ENCODE measurements around the gene KCNAB2.

- TF ChIP-seq ZNF565 (CRISPR knock-in tag; conservative IDR thresholded peaks at IDR 0.05; ENCODE audit: low read depth) (no peak), ZFP3 (CRISPR knock-in tag; IDR thresholded peaks at IDR 0.05) (no peak), TOX (CRISPR knock-in tag; IDR thresholded peaks at IDR 0.05; ENCODE audit: borderline replicate concordance) (no peak), OSR1 (CRISPR knock-in tag; IDR thresholded peaks at IDR 0.05) (no peak), ZFP30 (CRISPR knock-in tag; IDR thresholded peaks at IDR 0.05) (no peak)
Measured at GRCh38 chr1:5997316-5997715, 48.4 kb upstream of the KCNAB2 start.

Data from SK-N-SH treated with all-trans-retinoic acid at 6 μM for 48 hours (cell line).